Loucy (cell line): ENCODE results near the gene KATNB1.

Experiments
- CTCF ChIP-seq: fragments of 200-600 bp; sonication (generic); conservative IDR thresholded peaks from 2 replicates; pipeline ENCODE4 v1.5.1; 2014; ENCODE audit warnings: mild to moderate bottlenecking, antibody characterized with exemption, low read length
- EZH2phosphoT487 ChIP-seq: fragments of 200-600 bp; IDR thresholded peaks from 2 replicates; pipeline ENCODE4 v1.6.1; 2018; ENCODE audit warnings: antibody characterized with exemption, mild to moderate bottlenecking, moderate library complexity, borderline replicate concordance

- TF ChIP-seq CTCF = no peak
- TF ChIP-seq EZH2phosphoT487 = no peak
These were observed 27.4 kb upstream of the KATNB1 start for GRCh38 chr16:57708168-57708567.
